Measurements from ENCODE around the gene GOLIM4. TPM values are rescaled to one million over a fixed set of nuclear protein-coding genes. Genes with fewer than 3 reads are reported as not detected.

The GOLIM4 gene
- polyA plus RNA-seq, 1 donor from 2014 or later: 3.2 TPM

DNA sequence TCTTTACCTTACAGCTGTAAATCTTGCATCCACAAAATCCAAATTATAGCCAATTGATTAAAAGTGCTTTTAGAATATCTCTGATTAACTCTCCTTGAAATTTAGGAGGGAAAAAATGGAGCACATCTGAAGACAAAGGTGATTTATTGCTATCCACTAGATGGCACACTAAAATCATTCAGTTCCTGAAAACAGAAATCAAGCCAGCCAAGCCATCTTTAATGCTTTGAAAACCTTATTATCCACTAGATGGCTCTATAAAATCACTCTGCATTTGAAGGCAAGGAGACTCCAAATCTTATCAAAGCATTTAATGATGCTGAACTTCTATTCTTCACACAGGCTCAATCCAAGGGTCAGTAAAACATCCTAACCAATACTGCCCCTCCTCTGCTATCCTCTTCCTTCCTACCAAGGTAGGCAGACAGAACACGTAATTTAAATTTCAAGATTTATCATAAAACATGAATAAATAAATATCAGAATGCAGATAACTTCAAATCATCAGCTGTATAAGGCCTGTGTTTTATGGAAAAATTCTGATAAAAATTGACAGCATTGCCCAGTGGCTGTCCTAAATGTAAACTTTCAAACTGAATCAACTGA is 48.4 kb downstream of the GOLIM4 start:
- Histone ChIP-seq H3K4me2 (ENCODE audit: low read length) (no peak overlapping the region), H3K9ac (ENCODE audit: low read length) (no peak overlapping the region), H3K4me3 (ENCODE audit: low read length) (no peak overlapping the region), H4K20me1 (ENCODE audit: insufficient read depth) (no peaks in the 10 kb centered on the region), H3K36me3 (ENCODE audit: insufficient read depth, low read length) (no peaks in the 10 kb centered on the region), H2AFZ (ENCODE audit: low read depth, low read length) (no peak overlapping the region), H3K27me3 (ENCODE audit: insufficient read depth, low read depth, low read length) (no peaks in the 10 kb centered on the region), H3K79me2 (replicated peaks; ENCODE audit: insufficient read depth, low read length) (no peaks in the 10 kb centered on the region), H3K9me2 (ENCODE audit: insufficient read depth, low read length) (no peaks in the 10 kb centered on the region), H3K9me3 (ENCODE audit: low read length) (no peaks in the 10 kb centered on the region), H3F3A (ENCODE audit: insufficient read depth, low read length, poor library complexity, severe bottlenecking) (no peaks in the 10 kb centered on the region), H3K27ac (ENCODE audit: low read length) (no peak overlapping the region)
- TF ChIP-seq SMC3 (conservative IDR thresholded peaks at IDR 0.05; ENCODE audit: poor library complexity) (peak; percentile 98), RAD21 (conservative IDR thresholded peaks at IDR 0.05) (peak; percentile 98), CTCF (IDR thresholded peaks at IDR 0.05; ENCODE audit: poor library complexity, severe bottlenecking) (peak; percentile 99), MXI1 (conservative IDR thresholded peaks at IDR 0.05; ENCODE audit: poor library complexity, severe bottlenecking) (no peak)

GRCh38 chr3:168044049-168044448 is 51.7 kb downstream of the GOLIM4 start:
- H3K9me2 ChIP-seq (ENCODE audit: insufficient read depth, low read length): no peaks in the 10 kb centered on the region
- no peak overlapping the region for H3K4me2 ChIP-seq (ENCODE audit: low read length)
- TF ChIP-seq, protein P1, sequence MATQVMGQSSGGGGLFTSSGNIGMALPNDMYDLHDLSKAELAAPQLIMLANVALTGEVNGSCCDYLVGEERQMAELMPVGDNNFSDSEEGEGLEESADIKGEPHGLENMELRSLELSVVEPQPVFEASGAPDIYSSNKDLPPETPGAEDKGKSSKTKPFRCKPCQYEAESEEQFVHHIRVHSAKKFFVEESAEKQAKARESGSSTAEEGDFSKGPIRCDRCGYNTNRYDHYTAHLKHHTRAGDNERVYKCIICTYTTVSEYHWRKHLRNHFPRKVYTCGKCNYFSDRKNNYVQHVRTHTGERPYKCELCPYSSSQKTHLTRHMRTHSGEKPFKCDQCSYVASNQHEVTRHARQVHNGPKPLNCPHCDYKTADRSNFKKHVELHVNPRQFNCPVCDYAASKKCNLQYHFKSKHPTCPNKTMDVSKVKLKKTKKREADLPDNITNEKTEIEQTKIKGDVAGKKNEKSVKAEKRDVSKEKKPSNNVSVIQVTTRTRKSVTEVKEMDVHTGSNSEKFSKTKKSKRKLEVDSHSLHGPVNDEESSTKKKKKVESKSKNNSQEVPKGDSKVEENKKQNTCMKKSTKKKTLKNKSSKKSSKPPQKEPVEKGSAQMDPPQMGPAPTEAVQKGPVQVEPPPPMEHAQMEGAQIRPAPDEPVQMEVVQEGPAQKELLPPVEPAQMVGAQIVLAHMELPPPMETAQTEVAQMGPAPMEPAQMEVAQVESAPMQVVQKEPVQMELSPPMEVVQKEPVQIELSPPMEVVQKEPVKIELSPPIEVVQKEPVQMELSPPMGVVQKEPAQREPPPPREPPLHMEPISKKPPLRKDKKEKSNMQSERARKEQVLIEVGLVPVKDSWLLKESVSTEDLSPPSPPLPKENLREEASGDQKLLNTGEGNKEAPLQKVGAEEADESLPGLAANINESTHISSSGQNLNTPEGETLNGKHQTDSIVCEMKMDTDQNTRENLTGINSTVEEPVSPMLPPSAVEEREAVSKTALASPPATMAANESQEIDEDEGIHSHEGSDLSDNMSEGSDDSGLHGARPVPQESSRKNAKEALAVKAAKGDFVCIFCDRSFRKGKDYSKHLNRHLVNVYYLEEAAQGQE (IDR thresholded peaks at IDR 0.05; ENCODE audit: borderline replicate concordance): no peak
- no peak for TF ChIP-seq EZH2 (IDR thresholded peaks at IDR 0.05; ENCODE audit: borderline replicate concordance, insufficient read depth, low read length, poor library complexity, severe bottlenecking)
- TF ChIP-seq MXI1 (conservative IDR thresholded peaks at IDR 0.05; ENCODE audit: poor library complexity, severe bottlenecking): no peak
- TF ChIP-seq RAD21 (conservative IDR thresholded peaks at IDR 0.05): no peak
- no peak for TF ChIP-seq SMC3 (conservative IDR thresholded peaks at IDR 0.05; ENCODE audit: poor library complexity)
- TF ChIP-seq POLR2AphosphoS5 (IDR thresholded peaks at IDR 0.05): no peak
- TF ChIP-seq CTCF (IDR thresholded peaks at IDR 0.05; ENCODE audit: poor library complexity, severe bottlenecking): no peak
- TF ChIP-seq TAF1 (IDR thresholded peaks at IDR 0.05; ENCODE audit: low read depth): no peak
- TF ChIP-seq EP300 (conservative IDR thresholded peaks at IDR 0.05; ENCODE audit: poor library complexity, severe bottlenecking): no peak
- H3K9ac ChIP-seq (ENCODE audit: low read length): no peak overlapping the region
- no peaks in the 10 kb centered on the region for H3K27me3 ChIP-seq (ENCODE audit: insufficient read depth, low read depth, low read length)
- H4K20me1 ChIP-seq (ENCODE audit: insufficient read depth): no peaks in the 10 kb centered on the region
- H2AFZ ChIP-seq (ENCODE audit: low read depth, low read length): no peak overlapping the region
- H3K9me3 ChIP-seq (ENCODE audit: low read length): no peaks in the 10 kb centered on the region
- no peak overlapping the region for H3K4me3 ChIP-seq (ENCODE audit: low read length)
- H3K27ac ChIP-seq (ENCODE audit: low read length): no peak overlapping the region
- H3K36me3 ChIP-seq (ENCODE audit: insufficient read depth, low read length): no peaks in the 10 kb centered on the region
- H3K79me2 ChIP-seq (replicated peaks; ENCODE audit: insufficient read depth, low read length): no peaks in the 10 kb centered on the region
- no peaks in the 10 kb centered on the region for H3F3A ChIP-seq (ENCODE audit: insufficient read depth, low read length, poor library complexity, severe bottlenecking)

All from neural cell (in vitro differentiated cells).